HepG2 (cell line): ENCODE data around the gene ARHGAP19. TPM values are rescaled to one million over a fixed set of nuclear protein-coding genes. Genes with fewer than 3 reads are reported as not detected.

Source experiments
- ARID5B ChIP-seq: IDR thresholded peaks from 2 replicates; pipeline ENCODE4 v1.4.0; 2020; ENCODE audit warnings: mild to moderate bottlenecking, missing genetic modification reagents
- CREBL2 ChIP-seq: sonication (generic); formaldehyde crosslinking; IDR thresholded peaks from 2 replicates; pipeline ENCODE4 v1.8.1; 2023; ENCODE audit warnings: missing genetic modification reagents, mild to moderate bottlenecking, borderline replicate concordance
- DBP ChIP-seq: sonication (generic); formaldehyde crosslinking; IDR thresholded peaks from 2 replicates; pipeline ENCODE4 v1.4.0; 2020; ENCODE audit warnings: missing genetic modification reagents; ENCODE audit errors: not compliant biosample characterization
- ETV6 ChIP-seq: sonication (generic); formaldehyde crosslinking; conservative IDR thresholded peaks from 2 replicates; pipeline ENCODE4 v1.4.0; 2020; ENCODE audit warnings: missing genetic modification reagents
- IKZF5 ChIP-seq: IDR thresholded peaks from 2 replicates; pipeline ENCODE4 v1.6.1; 2018; ENCODE audit warnings: missing genetic modification reagents, mild to moderate bottlenecking, missing compliant biosample characterization
- KAT7 ChIP-seq: IDR thresholded peaks from 2 replicates; pipeline ENCODE4 v1.6.1; 2018; ENCODE audit warnings: borderline replicate concordance, missing compliant biosample characterization
- KDM3A ChIP-seq: IDR thresholded peaks from 2 replicates; pipeline ENCODE4 v1.6.1; 2018; ENCODE audit warnings: low read depth, missing compliant biosample characterization
- KMT2A ChIP-seq: sonication (generic); formaldehyde crosslinking; IDR thresholded peaks from 2 replicates; pipeline ENCODE4 v1.4.0; 2020; ENCODE audit warnings: missing genetic modification reagents
- MLXIP ChIP-seq: sonication (generic); formaldehyde crosslinking; IDR thresholded peaks from 2 replicates; pipeline ENCODE4 v1.9.0; 2021; ENCODE audit warnings: missing genetic modification reagents, borderline replicate concordance
- NFIC ChIP-seq: IDR thresholded peaks from 2 replicates; pipeline ENCODE4 v1.6.1; 2012; ENCODE audit warnings: mild to moderate bottlenecking, low read length, inconsistent platforms
- POGZ ChIP-seq: sonication (generic); formaldehyde crosslinking; IDR thresholded peaks from 2 replicates; pipeline ENCODE4 v1.4.0; 2020; ENCODE audit warnings: mild to moderate bottlenecking, missing genetic modification reagents
- RBM39 ChIP-seq: fragments of 200-400 bp; formaldehyde crosslinking; IDR thresholded peaks from one replicate; pipeline ENCODE4 v1.6.1; 2018; ENCODE audit warnings: antibody characterized with exemption, mild to moderate bottlenecking, low read depth, low read length; ENCODE audit not compliant: poor library complexity, severe bottlenecking
- RFX1 ChIP-seq: fragments of 450-650 bp; IDR thresholded peaks from 2 replicates; pipeline ENCODE4 v1.6.1; 2017
- TBX3 ChIP-seq: fragments of 450-650 bp; IDR thresholded peaks from 2 replicates; pipeline ENCODE4 v1.6.1; 2017; ENCODE audit warnings: antibody characterized with exemption, mild to moderate bottlenecking, inconsistent platforms, borderline replicate concordance
- TSC22D2 ChIP-seq: sonication (generic); formaldehyde crosslinking; IDR thresholded peaks from 2 replicates; pipeline ENCODE4 v1.5.1; 2020; ENCODE audit warnings: missing genetic modification reagents, mild to moderate bottlenecking, borderline replicate concordance
- ZNF12 ChIP-seq: sonication (generic); formaldehyde crosslinking; IDR thresholded peaks from 2 replicates; pipeline ENCODE4 v1.5.0; 2020; ENCODE audit warnings: missing genetic modification reagents
- ZNF446 ChIP-seq: sonication (generic); formaldehyde crosslinking; IDR thresholded peaks from 2 replicates; pipeline ENCODE4 v1.5.0; 2020; ENCODE audit warnings: mild to moderate bottlenecking, missing genetic modification reagents
- ZNF784 ChIP-seq: sonication (generic); formaldehyde crosslinking; IDR thresholded peaks from 2 replicates; pipeline ENCODE4 v1.5.1; 2020; ENCODE audit warnings: missing genetic modification reagents, mild to moderate bottlenecking, borderline replicate concordance
- ZNF883 ChIP-seq: sonication (generic); formaldehyde crosslinking; IDR thresholded peaks from 2 replicates; pipeline ENCODE4 v1.5.1; 2020; ENCODE audit warnings: mild to moderate bottlenecking, missing genetic modification reagents; ENCODE audit errors: not compliant biosample characterization
- polyA plus RNA-seq, 8 experiments: library from polyadenylated mRNA; depleted of rRNA in 3 of 8; stranded (reverse) in 7 of 8; unstranded in 1 of 8; fragments of >200 nt; fragmentation: Illumina TruSeq in 4 of 8; extraction: Trizol in 4 of 8; gene quantifications; 2 replicates each; pipeline versions ENCODE4 v1.2.1 to v1.2.3, GENCODE V29; 2011 to 2016; ENCODE audit warnings: low read depth in 4 of 8, missing spikeins in 1 of 8, mixed read lengths in 1 of 8; ENCODE audit not compliant: insufficient read depth in 1 of 8
- total RNA-seq, 5 experiments: library from RNA; depleted of rRNA; stranded (reverse); fragments of >200 nt; fragmentation: Illumina TruSeq; extraction: Trizol; gene quantifications; 2 replicates each; pipeline ENCODE4 v1.2.3, GENCODE V29; 2016; ENCODE audit warnings: low read depth in 1 of 5

Gene ARHGAP19
- total and polyA plus RNA-seq, 2 of the 13 experiments (the other 11 are each of a cell fraction or from before 2014, with no cell fraction given), result 7.6 to 10.0 TPM

GRCh38 chr10:97292097-97292861 is at the start of gene ARHGAP19 (continued):
- peak; percentile 83 for TF ChIP-seq ZNF784 (CRISPR knock-in tag)
- TF ChIP-seq ZNF883, result peak; percentile 93
- peak; percentile 42 for TF ChIP-seq DBP (CRISPR knock-in tag)
- peak; percentile 76 for TF ChIP-seq KMT2A (CRISPR knock-in tag)
- 0 out of 2 replicates have a peak, but pooled peaks have one; percentile 37 for TF ChIP-seq ETV6
- TF ChIP-seq TSC22D2 (CRISPR knock-in tag), result peak; percentile 48; the same call in 1 of the 2 replicates
- TF ChIP-seq NFIC, result no peak
- TF ChIP-seq CREBL2 (CRISPR knock-in tag), result no peak
- peak; percentile 72 for TF ChIP-seq KAT7 (CRISPR knock-in tag)
- peak; percentile 84; the same call in 1 of the 2 replicates for TF ChIP-seq IKZF5 (CRISPR knock-in tag)
- TF ChIP-seq ZNF12 (CRISPR knock-in tag), result peak; percentile 40; the same call in 1 of the 2 replicates
- peak; percentile 82 for TF ChIP-seq POGZ (CRISPR knock-in tag)
- no peak for TF ChIP-seq ZNF446
- peak; percentile 68; the same call in 1 of the 2 replicates for TF ChIP-seq ARID5B (CRISPR knock-in tag)
- TF ChIP-seq RFX1, result peak; percentile 74
- no peak for TF ChIP-seq KDM3A
- no peak for TF ChIP-seq MLXIP
- TF ChIP-seq RBM39, result peak; percentile 51
- TF ChIP-seq TBX3, result peak; percentile 57; the same call in 1 of the 2 replicates
